Heart left ventricle (tissue), 16 donors: Measurements from ENCODE around the gene ZNF699. TPM values are rescaled to one million over a fixed set of nuclear protein-coding genes. Genes with fewer than 3 reads are reported as not detected.

Experiments used
- ATAC-seq, 4 donors: fragments of 200-7000 bp; cut with Tn5 transposase; one replicate each; pipeline ENCODE4 v1.9.1; 2020 to 2022; ENCODE audit warnings: moderate library complexity in 4 of 4, mild to moderate bottlenecking in 3 of 4, moderate number of reproducible peaks in 1 of 4
- DNase-seq, 5 donors: peaks; one replicate each; pipeline ENCODE4 v3.0.0-alpha.2; 2020
- H3K27ac ChIP-seq, 12 donors: fragments of 200-600 bp; sonication (generic) in 4 of 12; one replicate each; pipeline versions ENCODE4 v1.5.0 to v1.8.0; 2016 to 2022; ENCODE audit warnings: mild to moderate bottlenecking in 2 of 12
- H3K27me3 ChIP-seq, 9 donors: fragments of 200-600 bp; sonication (generic) in 2 of 9; one replicate each; pipeline versions ENCODE4 v1.5.1 to v1.8.0; 2016 to 2022; ENCODE audit warnings: mild to moderate bottlenecking in 3 of 9
- H3K36me3 ChIP-seq, 9 donors: fragments of 200-600 bp; sonication (generic) in 2 of 9; one replicate each; pipeline versions ENCODE4 v1.5.0 to v1.8.0; 2018 to 2022; ENCODE audit warnings: mild to moderate bottlenecking in 2 of 9
- H3K4me1 ChIP-seq, 12 donors: fragments of 200-600 bp; sonication (generic) in 4 of 12; one replicate each; pipeline versions ENCODE4 v1.5.0 to v1.8.0; 2016 to 2022; ENCODE audit warnings: mild to moderate bottlenecking in 3 of 12
- H3K4me3 ChIP-seq, 12 donors: fragments of 200-600 bp; sonication (generic) in 4 of 12; one replicate each; pipeline versions ENCODE4 v1.5.0 to v1.8.0; 2017 to 2022; ENCODE audit warnings: mild to moderate bottlenecking in 9 of 12, moderate library complexity in 4 of 12
- H3K9me3 ChIP-seq, 12 donors: fragments of 200-600 bp; sonication (generic) in 4 of 12; one replicate each; pipeline versions ENCODE4 v1.5.0 to v1.8.0; 2016 to 2022; ENCODE audit warnings: mild to moderate bottlenecking in 1 of 12
- POLR2A ChIP-seq, 2 donors: fragments of 450-650 bp; IDR thresholded peaks; one replicate each; pipeline ENCODE4 v1.6.1; 2017; ENCODE audit warnings: antibody characterized with exemption in 2 of 2, mild to moderate bottlenecking in 2 of 2, moderate library complexity in 2 of 2
- WGBS, 4 donors: extraction: QIAGEN DNeasy Blood & Tissue Kit in 2 of 4; methylation state at CpG; one replicate each; pipeline versions ENCODE4 v1.1.5 to v1.1.7; 2013 to 2018; 5-methylcytosine and 5-hydroxymethylcytosine counted together
- intact Hi-C, 10 donors: fragments of 100-400 bp; cut with DNase I; formaldehyde crosslinking; loops; one replicate each; pipeline versions ENCODE4 v1.11.1 to v1.14.2; 2022
- long read RNA-seq, 3 donors: library from polyadenylated mRNA; unstranded; transcript quantifications; one replicate each; pipeline ENCODE4 v2.0.0, GENCODE V29; 2020 to 2021
- polyA plus RNA-seq, 2 donors: library from polyadenylated mRNA; stranded (reverse); fragments of 200-250 nt; gene quantifications; one replicate each; pipeline ENCODE4 v1.2.3, GENCODE V29; 2013
- total RNA-seq, 9 donors: library from RNA; depleted of rRNA in 2 of 9; stranded (reverse); fragments of >200 nt in 2 of 9; fragmentation: NEBNext Ultra II Directional in 3 of 9; extraction: Animal tissue kit (Norgen Biotek cat#: 25700) in 3 of 9; gene quantifications; one replicate each; pipeline versions ENCODE4 v1.1.0 to v1.2.4, GENCODE V29; 2016 to 2023
- TF ChIP-seq, protein P1 (sequence below), 12 donors: fragments of 200-600 bp; sonication (generic) in 4 of 12; IDR thresholded peaks; one replicate each; pipeline versions ENCODE4 v1.5.0 to v1.8.0; 2018 to 2022; ENCODE audit warnings: antibody characterized with exemption in 12 of 12, mild to moderate bottlenecking in 5 of 12
- donor health status: ischemic (EF 13 %, LVEDD 7.1; RV severe dilation, severe dysfunction).
- donor health status: healthy with polysubstance abuse.
- donor health status: DM: no; HTN: yes; CAD: no.
- donor health status: DM: no; HTN: no; CAD: no.
- donor health status: ischemic (EF 25% LVEDD 6.9; RV normal size, moderate dysfunction).
- donor health status: ischemic (EF 25% LVEDD 5.7; RV mildly dilated, moderate dysfunction).
- donor health status: healthy.
- donor health status: DM: yes; HTN: yes; CAD: no.
- donor health status: ischemic (EF 35%, LVEDD 5.7; RV mildly dilated, moderate dysfunction).
- donor health status: nonischemic (EF 11% LVEDD 7.7; RV severe dilation, severe dysfunction).
- donor health status: DM: yes; HTN: yes; CAD: no.
- donor health status: PGD.
- donor health status: ischemic (EF 29% LVEDD 5.4; RV normal size, mild dysfunction).
- donor health status: nonischemic (EF 23%, LVEDD 6.1; RV moderate dilation, normal function).

The ZNF699 gene
- total RNA-seq (1 to 10 TPM; 2.7 to 6.3 (median 4.1) TPM), polyA plus RNA-seq (1 to 10 TPM in 1 of 2 donors, under 1 TPM in 1; 0.91 to 3.0 TPM)
- long read RNA-seq, donor 1, partial matches to known transcripts = 0 of 1 reads
- long read RNA-seq, donor 1, other reads (novel, unspliced or antisense) = 0 of 1 reads
- long read RNA-seq, donor 2, transcript ZNF699-203 (6 exons, 3,358 nt) = major isoform, 6 of 7 reads
- long read RNA-seq, donor 2, partial matches to known transcripts = 0 of 7 reads
- long read RNA-seq, donor 2, other reads (novel, unspliced or antisense) = 1 of 7 reads
- long read RNA-seq, donor 3, partial matches to known transcripts = 0 of 2 reads
- long read RNA-seq, donor 3, other reads (novel, unspliced or antisense) = 0 of 2 reads

DNA sequence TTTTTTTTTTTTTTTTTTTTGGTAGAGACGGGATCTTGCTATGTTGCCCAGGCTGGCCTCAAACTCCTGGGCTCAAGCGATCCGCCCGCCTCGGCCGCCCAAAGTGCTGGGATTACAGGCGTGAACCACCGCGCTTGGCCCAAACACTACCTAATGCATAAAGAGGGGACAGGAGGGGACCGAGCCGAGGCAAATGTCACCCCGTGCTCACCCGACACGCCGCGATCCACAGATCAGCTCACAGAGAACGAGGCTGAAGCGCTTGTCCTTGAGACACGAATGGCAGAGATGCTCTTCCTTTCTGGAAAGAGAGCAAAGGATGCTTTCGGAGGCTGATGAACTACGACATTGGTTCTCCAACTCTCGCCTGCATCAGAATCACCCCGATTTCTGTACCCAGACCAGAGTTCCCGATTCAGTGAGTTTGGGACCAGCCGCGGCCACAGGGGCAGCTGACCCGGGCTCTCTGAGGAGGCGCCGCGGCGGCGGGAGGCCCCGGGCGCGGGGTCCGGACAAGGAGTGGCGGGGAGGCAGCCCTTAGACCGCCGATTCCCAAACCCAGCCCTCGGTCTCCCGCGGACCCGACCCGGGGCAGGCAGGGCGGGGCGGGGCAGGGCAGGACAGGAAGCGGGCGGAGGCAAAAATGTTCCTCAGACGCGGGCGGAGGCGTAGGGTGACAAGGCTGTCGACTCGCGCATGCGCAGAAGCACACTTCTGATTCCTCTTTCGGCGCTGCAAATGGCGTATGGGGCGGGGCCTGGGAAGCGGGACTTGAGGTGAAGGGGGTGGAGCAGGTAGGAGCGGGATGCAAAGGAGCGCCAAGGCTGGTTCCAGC lies at the start of gene ZNF699:
TSS of gene ZNF699 (minus strand) at position 700 of the 835 bp plus-strand sequence. CDS start 4,719 bp downstream, outside the sequence.
- peak within 1 kb of the TSS; percentile 50 to 99 (median 96) for H3K4me3 ChIP-seq
- intact Hi-C loops = loop anchor here in 3 of 10 donors (1.0 to 10.0 kb wide), 5 partner anchors 15 to 311 kb away; partner anchors contain the start of genes ZNF426 (in 2 of the 3), ZNF559 (in 2 of the 3), ZNF317 (in 1 of the 3) and ZNF561 (in 1 of the 3)
- H3K27ac ChIP-seq = peak within 1 kb of the TSS; percentile 89 to 99 (median 96)
- no peaks in the 10 kb centered on the region for H3K27me3 ChIP-seq
- 0 to 1% (median 1%) methylated on average over 36 to 63 of the region's 63 CpGs for WGBS, 4 donors
- DNase-seq (peak; percentile 99 to 100 (median 99)), ATAC-seq (peak; percentile 98 to 99 (median 98))
- TF ChIP-seq POLR2A (IDR thresholded peaks at IDR 0.05) = peak in 1 of 2 donors; percentile 83
- TF ChIP-seq, protein P1, sequence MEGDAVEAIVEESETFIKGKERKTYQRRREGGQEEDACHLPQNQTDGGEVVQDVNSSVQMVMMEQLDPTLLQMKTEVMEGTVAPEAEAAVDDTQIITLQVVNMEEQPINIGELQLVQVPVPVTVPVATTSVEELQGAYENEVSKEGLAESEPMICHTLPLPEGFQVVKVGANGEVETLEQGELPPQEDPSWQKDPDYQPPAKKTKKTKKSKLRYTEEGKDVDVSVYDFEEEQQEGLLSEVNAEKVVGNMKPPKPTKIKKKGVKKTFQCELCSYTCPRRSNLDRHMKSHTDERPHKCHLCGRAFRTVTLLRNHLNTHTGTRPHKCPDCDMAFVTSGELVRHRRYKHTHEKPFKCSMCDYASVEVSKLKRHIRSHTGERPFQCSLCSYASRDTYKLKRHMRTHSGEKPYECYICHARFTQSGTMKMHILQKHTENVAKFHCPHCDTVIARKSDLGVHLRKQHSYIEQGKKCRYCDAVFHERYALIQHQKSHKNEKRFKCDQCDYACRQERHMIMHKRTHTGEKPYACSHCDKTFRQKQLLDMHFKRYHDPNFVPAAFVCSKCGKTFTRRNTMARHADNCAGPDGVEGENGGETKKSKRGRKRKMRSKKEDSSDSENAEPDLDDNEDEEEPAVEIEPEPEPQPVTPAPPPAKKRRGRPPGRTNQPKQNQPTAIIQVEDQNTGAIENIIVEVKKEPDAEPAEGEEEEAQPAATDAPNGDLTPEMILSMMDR (IDR thresholded peaks at IDR 0.05) = no peak
- peaks cover 3 to 18% (median 6%) of the 10 kb centered on the region in 9 donors for H3K36me3 ChIP-seq
- H3K4me1 ChIP-seq = peaks cover 0 to 24% (median 11%) of the 10 kb centered on the region in 12 donors
- peaks cover 0 to 3% (median 0%) of the 10 kb centered on the region in 12 donors for H3K9me3 ChIP-seq

- intact Hi-C loops = no loop called here
- H3K36me3 ChIP-seq = peaks cover 0 to 96% (median 13%) of the 10 kb centered on the region in 9 donors
- ATAC-seq (no peak), DNase-seq (no peak)
- no peak overlapping the region for H3K4me3 ChIP-seq
- no peaks in the 10 kb centered on the region for H3K4me1 ChIP-seq
- TF ChIP-seq POLR2A (IDR thresholded peaks at IDR 0.05) = no peak
- TF ChIP-seq, protein P1 (IDR thresholded peaks at IDR 0.05) = no peak
- H3K27ac ChIP-seq = no peak overlapping the region
- WGBS, 4 donors = 78 to 93% (median 83%) methylated on average over 2 of the region's 2 CpGs
- H3K9me3 ChIP-seq = peaks cover 0 to 100% (median 96%) of the 10 kb centered on the region in 12 donors
- H3K27me3 ChIP-seq = no peaks in the 10 kb centered on the region
Measured at GRCh38 chr19:9354651-9355050, 45.0 kb upstream of the ZNF699 start.

- intact Hi-C loops = no loop called here
- Histone ChIP-seq H3K9me3 (peaks cover 0 to 100% (median 96%) of the 10 kb centered on the region in 12 donors), H3K27me3 (no peaks in the 10 kb centered on the region), H3K36me3 (peaks cover 0 to 98% (median 6%) of the 10 kb centered on the region in 9 donors), H3K4me1 (no peaks in the 10 kb centered on the region), H3K4me3 (no peak overlapping the region), H3K27ac (no peak overlapping the region)
- ATAC-seq (no peak), DNase-seq (no peak)
- TF ChIP-seq, protein P1 (IDR thresholded peaks at IDR 0.05) = no peak
- TF ChIP-seq POLR2A (IDR thresholded peaks at IDR 0.05) = no peak
Measured at GRCh38 chr19:9353011-9353410, 43.4 kb upstream of the ZNF699 start.

GRCh38 chr19:9352505-9352904 lies 42.9 kb upstream of the ZNF699 start:
- intact Hi-C loops = no loop called here

More at GRCh38 chr19:9352505-9352904, 42.9 kb upstream of the ZNF699 start:
- ATAC-seq (no peak), DNase-seq (no peak)
- no peak overlapping the region for H3K4me3 ChIP-seq
- 97 to 99% (median 98%) methylated on average over 2 of the region's 2 CpGs for WGBS, 4 donors
- H3K36me3 ChIP-seq = peaks cover 0 to 98% (median 4%) of the 10 kb centered on the region in 9 donors
- H3K27ac ChIP-seq = no peak overlapping the region
- no peaks in the 10 kb centered on the region for H3K4me1 ChIP-seq
- H3K9me3 ChIP-seq = peaks cover 0 to 100% (median 96%) of the 10 kb centered on the region in 12 donors
- no peaks in the 10 kb centered on the region for H3K27me3 ChIP-seq
- TF ChIP-seq, protein P1 (IDR thresholded peaks at IDR 0.05) = no peak
- no peak for TF ChIP-seq POLR2A (IDR thresholded peaks at IDR 0.05)
